NCI-H1694 (cell line): ENCODE data around the gene DCBLD1.

Source experiments
- DNase-seq: peaks from one replicate; lab custom pipeline; 2025; lab: John Stamatoyannopoulos, UW

The DCBLD1 gene

DNA sequence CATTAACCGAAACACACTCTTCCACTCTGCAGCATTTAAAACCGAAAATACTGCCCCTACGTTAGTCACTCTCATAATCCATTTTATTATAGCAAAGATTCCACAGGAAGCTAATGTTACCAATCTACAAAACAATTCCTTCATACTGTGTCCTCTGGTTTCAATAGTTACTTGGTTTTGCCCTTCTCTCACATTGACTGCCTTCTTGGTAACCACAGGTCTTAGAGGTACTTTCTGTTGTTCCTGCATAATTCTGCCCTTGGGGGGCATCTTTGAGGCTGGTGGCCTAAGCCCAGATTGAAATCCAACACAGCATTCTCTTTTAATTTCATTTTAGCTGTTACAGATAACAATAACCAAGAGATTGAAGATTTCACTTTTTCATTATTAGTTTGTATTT, 9.8 kb upstream of the DCBLD1 start:
- no peak for DNase-seq

DNA sequence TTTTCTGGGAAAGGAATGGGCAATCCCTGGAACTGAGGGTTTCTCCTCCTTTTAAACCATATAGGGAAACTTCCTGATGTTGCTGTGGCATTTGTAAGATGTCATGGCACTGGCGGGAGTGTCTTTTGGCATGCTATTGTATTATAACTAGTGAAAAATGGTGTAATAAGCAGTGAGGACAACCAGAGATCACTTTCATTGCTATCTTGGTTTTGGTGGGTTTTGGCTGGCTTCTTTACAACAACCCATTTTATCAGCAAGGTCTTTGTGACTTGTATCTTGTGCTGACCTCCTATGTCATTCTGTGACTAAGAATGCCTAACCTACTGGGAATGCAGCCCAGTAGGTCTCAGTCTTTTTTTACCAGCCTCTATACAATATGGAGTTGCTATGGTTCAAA, 9.1 kb upstream of the DCBLD1 start:
- no peak for DNase-seq

DNA sequence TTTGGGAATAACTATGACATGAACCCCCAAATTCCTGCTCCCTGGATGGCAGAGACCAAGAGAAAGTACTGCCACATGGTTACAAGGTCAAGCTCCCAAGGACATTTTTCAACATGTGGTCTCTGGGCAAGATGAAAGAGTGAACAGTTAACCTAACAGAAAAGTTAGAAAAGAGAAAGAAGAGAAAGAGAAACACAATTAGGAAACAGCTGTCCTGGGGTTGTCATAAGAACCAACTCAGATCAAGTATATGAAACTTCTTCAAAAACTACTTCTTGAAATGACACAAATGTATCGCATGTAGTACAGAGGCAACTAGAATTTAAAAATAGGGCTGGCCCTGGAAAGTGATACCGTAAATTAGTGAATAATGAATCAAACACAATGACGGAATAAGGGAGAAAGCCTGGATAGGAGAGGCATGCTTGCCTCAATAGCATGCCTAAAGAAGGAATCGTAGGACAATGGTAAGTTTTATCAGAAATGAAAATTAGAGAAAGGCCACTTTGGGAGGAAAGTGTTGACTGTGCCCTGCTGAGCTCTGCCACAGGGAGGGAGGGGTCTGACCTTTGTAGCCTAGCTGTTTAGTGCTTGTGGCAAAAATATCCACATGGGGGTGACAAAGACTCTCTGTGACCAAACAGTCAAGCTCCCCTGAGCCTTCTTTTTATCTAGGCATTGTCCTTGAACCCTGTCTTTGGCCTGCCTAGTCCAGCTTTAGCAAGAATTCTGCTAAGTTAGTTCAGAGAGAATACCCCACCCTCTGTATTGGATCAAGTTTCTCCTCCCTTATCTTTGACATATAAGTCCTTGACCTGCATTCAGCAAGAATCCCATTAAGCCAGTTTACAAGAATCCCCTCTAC, 4.3 kb upstream of the DCBLD1 start:
- no peak for DNase-seq

DNA sequence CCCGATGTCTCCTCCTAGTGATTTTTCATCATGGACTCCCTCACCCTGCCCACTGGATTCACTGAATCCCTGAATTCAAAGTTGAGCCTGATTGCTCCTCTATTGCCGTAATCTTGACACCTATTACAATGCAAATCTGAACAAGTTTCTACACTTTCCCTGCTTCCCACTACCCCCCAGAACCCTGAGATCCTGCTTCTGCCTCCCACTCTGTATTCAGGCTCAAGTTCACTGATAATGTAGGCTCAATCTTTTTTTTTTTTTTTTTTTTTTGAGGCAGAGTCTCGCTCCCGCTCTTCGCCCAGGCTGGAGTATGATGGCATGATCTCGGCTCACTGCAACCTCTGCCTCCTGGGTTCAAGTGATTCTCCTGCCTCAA, 3.6 kb upstream of the DCBLD1 start:
- no peak for DNase-seq

DNA sequence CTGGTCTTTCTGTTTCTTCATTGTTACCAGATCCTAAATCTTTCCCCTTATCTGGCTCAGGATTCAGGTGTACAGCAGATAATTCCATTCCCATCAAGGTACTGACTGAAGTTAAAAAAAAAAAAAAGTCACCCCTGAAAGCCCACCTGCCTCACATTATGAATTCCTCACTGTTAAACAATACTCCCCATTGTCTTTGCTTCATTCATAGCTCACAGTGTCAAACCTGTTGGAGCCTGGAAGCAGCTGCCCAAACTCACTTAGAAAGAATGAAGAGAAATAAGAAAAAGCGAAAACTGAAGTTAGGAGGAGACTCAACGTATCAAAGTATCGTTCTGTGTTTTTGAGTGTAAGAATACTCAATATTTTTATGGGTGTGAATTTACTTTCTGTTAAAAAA, 1.8 kb upstream of the DCBLD1 start:
- no peak for DNase-seq

DNA sequence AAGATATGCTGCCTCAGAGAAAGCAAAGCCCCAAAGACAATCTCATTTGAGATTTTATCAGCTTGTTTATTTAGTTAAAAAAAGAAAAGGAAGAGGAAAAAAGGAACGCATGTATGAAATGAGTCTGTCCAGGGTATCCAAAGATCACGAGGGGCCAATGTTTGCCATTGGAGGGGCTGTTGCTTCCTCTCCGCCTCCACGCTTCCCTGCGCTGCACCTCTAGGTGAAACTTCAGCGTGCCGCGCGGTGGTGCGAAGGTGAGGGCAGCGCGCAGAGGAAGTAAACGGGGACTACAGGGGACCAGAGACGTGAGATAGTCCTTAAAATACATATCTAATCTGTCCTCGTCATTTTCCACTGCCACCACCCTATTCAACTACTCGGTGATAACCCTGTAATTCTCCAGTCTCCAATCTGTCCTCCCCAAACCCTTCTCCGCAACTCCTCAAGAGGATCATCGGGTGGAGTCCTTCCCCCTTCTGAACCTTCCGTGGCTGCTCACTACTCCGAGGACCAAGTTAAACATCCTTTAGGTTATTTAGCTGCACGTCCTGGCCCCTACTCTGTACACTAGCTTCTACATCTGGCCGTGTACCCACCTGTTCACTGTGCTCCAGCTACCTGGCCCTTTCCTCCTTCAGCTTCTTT, 1.1 kb upstream of the DCBLD1 start:
- no peak for DNase-seq

DNA sequence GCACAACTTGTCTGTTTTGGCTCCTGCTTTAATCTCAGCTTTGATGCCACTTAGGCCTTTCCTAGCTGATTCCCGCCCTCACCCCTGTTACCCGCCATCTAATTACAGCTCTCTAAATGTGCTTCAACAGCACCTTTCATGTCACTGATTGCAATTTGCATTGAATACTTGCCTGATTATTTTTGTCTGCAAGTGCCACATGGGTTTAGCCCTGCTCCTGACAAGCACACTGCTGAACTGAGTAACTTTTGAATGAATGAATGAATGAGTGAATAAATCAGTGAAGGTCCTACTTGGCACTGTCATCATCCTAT, 591 bp upstream of the DCBLD1 start:
- DNase-seq: no peak

DNA sequence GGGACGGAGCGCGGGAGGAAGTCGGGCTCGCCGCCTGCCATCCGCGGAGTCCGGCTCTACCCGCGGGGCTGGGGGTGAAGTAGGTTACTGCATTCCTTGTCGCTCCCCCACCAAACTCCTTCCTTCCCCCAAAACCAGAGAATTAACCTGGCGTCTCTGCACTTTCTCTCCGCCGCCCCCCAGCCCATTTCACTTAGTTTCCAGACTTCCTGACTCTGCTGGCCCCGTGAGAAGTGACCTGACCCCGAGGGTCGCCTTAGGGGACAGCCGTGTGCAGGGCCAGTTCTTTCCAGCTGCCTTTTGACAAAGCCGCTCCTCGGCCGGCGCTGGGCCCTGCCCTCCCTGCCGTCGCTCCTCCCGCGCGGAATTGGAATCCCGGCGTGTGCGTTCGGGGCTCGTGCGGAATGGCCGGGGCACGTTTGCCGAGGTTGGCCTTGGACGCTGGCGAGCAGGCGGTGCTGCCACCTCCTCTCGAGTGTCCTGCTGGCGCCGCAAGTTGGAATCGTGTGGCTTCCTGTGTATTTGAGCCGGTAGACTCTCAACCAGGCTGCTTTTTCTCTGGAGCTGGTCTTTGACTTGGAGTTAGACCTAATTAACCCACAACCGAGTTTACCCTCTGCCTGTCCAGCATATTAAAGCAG, 650 bp downstream of the DCBLD1 start:
- no peak for DNase-seq

DNA sequence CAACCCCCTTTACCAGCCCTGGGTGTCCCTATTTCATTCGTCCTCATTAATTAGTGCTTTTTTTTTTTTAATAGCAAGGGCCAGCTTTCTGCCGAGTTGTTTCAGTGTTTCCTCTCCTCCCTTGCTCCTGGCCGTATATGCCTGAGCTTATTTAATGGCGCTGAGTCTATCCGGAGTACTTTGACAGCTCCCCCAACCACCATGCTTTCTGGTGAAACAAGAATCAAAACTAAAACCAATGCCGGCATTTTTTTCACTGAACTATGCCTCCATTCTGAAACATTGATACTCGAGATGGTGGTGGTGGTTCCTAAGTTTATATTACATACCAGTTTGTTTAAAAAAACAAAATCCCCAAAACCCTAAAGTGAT, 1.2 kb downstream of the DCBLD1 start:
- peak; percentile 4 for DNase-seq

DNA sequence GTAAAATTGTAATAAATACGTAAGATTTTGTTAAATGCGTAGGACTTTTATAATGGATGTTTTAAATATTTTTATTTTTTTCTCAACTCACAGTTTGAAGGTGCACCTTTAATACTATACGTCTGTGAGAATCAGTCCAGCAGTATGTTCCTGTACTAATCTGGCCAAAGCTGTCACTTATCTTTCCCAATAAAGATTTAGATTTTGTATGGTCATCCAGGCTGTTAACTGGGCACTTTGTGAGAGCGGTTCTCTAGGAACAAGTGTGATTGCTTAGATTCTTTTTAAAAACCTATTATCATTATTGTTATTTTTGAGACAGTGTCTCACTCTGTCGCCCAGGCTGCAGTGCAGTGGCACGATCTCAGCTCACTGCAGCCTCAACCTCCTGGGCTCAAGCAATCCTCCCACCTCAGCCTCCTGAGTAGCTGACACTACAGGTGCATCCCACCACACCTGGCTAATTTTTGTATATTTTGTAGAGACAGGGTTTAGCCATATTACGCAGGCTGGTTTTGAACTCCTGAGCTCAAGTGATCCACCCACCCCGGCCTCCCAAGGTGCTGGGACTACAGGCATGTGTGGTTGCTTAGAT, 1.7 kb downstream of the DCBLD1 start:
- DNase-seq: no peak

DNA sequence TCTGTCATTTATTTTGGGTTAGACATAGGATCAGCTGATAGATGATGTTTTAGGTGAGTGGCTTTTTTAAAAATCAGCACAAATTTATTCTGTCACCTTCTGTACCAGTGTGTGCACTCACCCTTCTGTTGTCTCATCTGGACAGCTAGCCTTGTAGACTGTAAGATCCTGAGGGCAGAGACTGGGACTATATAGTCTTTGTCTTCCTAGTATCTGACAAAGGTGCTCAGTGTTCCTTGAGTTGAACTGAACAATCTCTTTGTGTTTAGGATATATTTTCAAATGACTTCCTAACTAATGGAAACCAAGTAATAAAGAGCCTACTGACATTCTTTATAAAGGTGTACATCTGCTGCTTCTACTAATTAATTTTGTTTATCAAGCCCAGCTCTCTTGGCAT, 3.0 kb downstream of the DCBLD1 start:
- DNase-seq: no peak

DNA sequence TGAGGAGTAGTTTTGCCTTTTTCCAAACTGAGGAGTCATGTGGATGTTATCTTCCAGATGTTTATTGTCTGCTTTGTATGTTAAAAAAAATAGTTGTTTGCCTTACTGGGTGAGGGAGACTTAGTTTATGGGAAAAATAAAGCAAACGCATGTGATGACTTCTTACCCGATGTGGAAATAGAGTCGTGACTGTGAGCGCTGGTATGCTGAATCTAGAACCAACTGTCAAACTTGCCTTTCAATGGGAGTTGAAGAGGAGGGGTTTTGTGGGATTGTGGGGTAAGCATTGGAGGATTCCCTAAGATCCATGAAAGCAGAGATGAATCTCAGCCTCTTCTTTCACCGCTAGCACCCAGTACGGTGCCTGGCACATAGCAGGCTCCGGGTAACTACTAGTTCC, 5.3 kb downstream of the DCBLD1 start:
- DNase-seq: no peak

DNA sequence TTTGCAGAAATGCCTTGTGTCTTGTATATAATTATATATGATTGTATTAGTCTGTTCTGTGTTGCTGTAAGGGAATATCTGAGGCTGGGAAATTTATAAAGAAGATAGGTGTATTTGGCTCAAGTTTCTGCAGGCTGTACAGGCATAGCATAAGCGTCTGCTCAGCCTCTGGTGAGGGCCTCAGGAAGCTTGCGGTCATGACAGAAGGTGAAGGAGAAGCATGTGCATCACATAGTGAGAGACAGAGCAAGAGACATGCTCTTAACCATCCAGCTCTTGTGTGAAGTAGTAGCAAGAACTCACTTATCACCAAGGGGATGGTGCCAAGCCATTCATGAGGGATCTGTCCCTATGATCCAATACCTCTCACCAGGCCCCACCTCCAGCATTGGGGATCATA, 6.5 kb downstream of the DCBLD1 start:
- no peak for DNase-seq

DNA sequence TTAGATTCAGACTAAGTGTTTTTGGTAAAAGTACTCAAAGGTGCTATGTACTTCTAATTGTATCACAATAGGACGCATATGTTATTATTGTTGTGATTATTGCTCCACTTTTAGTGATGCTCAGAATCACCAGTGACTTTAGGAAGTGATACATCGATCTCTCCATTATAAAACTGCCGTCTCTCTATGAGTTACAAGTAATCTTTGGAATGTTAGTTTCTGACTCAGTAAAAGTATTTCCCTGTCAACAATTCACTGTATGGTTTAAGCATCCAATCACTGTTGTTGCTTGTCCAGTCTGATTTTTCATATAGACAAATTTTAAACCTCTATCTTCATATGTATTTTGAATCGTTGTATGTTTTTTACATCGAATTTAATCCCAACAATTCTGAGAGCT, 9.4 kb downstream of the DCBLD1 start:
- no peak for DNase-seq

DNA sequence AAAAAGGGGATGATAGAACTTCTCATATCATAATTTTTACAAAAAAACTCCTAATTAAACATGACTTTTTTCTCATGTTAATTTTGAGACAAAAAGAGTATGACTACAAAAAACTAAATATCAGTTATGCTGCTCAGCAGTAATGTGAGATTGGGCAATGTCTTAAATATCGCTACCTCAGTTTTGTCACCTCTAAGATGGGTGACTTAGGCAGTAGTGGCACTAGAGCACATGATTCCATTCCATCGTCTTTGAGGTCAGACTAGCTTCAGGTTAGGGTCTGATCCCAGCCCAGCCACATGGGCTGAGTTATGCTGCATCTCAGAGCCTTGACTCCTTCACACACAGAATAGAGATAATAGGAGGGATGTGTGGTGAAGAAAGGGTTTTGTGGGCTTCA, 11.0 kb downstream of the DCBLD1 start:
- DNase-seq: no peak

DNA sequence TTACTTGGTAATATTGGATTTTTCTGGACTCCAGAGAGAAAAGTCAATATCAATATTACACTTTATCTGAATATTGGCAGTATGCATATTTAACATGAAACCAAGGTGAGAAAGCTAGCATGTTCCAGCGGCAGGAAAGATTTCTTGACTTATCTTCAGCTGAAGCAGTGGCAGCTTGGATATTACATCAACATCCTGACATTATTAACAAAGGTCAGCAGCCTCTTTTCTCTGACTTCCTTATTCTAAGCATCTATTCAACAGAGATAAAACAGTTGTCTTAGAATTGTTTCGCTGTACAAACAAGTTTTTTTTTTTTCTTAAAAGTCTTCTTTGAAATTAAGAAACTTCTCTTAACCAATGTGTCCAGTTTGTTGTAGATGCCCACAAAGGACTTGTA, 11.8 kb downstream of the DCBLD1 start:
- no peak for DNase-seq

DNA sequence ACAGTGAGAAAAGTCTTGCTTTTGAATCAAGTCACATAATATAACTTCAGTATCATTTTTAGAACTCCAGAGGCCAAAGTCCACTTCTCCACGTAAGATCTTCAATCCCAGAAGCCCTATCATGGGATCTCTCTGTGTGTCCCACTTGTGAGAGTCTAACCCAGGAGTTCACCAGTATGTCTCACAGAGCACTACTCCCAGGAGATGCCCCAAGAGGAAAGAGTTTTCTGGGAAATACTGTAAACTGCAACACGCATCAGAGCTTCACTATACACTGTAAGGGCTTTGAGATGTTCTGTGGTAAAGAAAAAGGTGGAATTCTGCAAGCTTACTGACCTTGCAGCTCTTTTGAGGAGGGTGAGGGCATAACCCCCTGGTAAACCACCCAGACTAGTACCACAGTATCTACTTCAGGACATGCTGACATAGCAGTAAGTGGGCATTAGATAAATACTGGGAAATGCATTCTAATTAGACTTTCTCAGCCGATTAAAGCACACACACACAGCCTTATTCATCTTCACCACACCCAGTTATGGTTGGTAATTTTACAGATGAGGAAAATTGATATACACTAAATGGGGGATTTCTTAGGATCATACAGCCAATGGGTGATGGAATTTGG, 12.3 kb downstream of the DCBLD1 start:
- no peak for DNase-seq

DNA sequence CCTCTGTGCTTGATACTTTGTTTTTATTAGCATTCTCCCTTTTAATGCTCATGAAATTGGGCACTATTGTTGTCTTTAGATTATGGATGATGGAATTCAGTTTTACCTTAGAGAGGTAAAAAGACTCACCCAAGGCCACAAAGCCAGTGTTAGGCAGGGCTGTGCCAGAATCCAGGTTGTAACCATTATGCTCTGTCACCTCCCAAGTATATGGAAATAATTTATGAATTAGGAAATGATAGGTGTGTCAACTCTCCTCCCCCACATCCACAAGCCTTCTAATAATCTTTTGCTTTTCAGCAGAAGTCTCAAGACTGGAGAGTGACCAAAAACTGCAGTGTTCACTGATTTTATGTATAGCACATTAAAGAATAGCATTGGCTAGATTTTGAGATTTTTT, 13.0 kb downstream of the DCBLD1 start:
- DNase-seq: no peak

DNA sequence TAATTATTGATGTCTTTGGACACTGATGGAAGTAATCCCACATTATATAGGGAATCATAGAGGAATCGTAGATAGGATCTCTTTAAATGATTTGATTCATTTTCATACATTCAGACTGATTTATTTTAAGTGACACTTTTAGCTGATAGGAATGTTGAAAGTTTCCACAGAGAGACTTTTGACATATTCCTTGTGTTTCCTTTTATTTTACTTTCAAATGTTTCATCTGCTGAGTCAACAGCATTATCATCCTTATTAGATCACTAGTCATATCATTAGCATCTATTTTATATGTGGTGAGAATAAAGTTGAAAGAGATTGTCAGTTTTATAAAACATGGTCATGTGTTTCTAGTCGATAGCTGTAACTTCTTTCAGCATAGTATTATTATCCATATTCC, 13.4 kb downstream of the DCBLD1 start:
- no peak for DNase-seq

DNA sequence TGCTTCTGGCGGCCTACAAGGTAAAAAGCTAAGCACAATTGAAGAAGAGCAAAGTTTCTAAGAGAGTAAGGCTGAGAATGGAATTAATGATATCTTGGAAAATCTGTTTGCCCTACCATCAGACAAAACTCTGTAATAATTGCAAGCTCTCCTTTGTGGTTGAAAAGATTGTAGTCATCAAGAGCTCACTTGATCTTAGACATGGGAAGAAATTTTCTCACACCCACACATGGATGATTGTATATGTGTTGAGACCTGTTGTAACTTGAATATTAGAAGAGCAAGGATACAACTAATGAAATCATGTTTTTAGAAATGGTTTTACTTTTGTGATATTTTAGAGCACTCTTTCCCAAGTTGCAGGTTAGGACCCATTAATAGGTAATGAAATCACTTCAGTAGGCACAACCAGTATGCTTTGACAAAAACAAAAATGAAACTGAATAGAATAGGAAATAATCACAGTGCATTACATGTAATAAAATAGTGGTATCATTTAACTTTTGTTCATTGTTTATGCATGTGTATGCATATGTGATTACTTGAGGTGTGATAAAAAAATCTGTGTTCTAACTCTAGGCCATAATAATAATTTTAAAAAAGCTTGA, 14.0 kb downstream of the DCBLD1 start:
- DNase-seq: no peak

DNA sequence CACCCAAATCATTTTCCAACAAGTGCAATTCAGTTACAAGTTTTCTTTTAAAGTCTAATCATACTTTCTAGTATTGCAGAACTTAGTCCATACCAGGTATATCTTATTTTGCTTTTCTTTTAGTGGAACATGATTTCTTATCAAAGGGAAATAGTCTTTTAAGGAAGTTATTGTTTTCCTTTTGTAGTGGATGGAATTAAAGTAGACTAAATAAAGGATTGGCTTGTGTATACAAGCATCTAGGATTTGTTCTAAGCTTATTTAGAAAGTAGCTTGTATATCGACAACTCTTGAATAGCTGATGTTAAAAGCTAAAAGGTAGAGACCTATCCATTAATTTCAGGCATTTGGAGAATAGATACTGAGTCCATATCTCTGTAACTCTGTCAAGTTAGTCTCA, 14.8 kb downstream of the DCBLD1 start:
- DNase-seq: no peak

DNA sequence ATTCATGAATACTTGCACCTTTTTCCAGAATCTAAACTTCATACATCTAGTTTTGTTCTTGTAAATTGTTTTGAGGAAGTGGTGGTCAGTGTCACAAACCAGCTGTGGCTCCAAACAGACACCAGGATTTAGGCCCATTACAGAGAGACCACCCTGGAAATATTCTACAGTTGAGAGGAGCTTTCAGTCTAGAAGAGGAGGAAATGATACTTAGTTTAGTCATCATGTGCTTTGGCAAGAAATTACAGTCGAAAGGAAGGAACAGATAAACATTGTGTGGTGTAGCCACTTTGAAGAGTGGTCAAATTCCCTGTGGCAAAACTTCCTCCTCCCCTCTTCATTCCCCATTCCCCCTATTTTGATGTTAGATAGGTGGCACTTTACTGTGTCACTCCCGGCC, 15.7 kb downstream of the DCBLD1 start:
- no peak for DNase-seq
